Stimulated activated CD4-positive, alpha-beta T cell treated with anti-CD3 and anti-CD28 coated beads, Interleukin-1b, Interleukin-23, amount 100 ng/mL, for 4 hours (primary cell): ENCODE results near the gene GRHL1.
"Not testable (repeated sequence)": the region's sequence is repeated elsewhere in the genome, so short reads cannot be mapped to it uniquely, and the experiment has no call there.

Source experiments
- DNase-seq, 2 donors: peaks; one replicate each; pipeline ENCODE4 v3.0.0-alpha.2; 2020; ENCODE audit warnings: low read depth in 2 of 2

The GRHL1 gene

GRCh38 chr2:9951522-9952285, at the start of gene GRHL1:
TSS of gene GRHL1 (plus strand) at chr2:9951693. CDS start at chr2:9951834, 141 bp downstream.
- DNase-seq, result peak; percentile 87 to 89

- no peak for DNase-seq
These were observed 46.1 kb upstream of the GRHL1 start for GRCh38 chr2:9905413-9905812.

- DNase-seq, result no peak
These were observed 44.1 kb upstream of the GRHL1 start for GRCh38 chr2:9907402-9907801.

- no peak for DNase-seq
These were observed 42.9 kb upstream of the GRHL1 start for GRCh38 chr2:9908639-9909038.

GRCh38 chr2:9909106-9909505, 42.4 kb upstream of the GRHL1 start:
- no peak for DNase-seq

GRCh38 chr2:9910699-9911098, 40.8 kb upstream of the GRHL1 start:
- no peak for DNase-seq

GRCh38 chr2:9912468-9912867, 39.0 kb upstream of the GRHL1 start:
- DNase-seq, result no peak

- DNase-seq, result peak; percentile 10 to 22
These were observed 37.0 kb upstream of the GRHL1 start for GRCh38 chr2:9914384-9915065.

- no peak for DNase-seq
These were observed 33.2 kb upstream of the GRHL1 start for GRCh38 chr2:9918275-9918674.

- no peak for DNase-seq
These were observed 32.0 kb upstream of the GRHL1 start for GRCh38 chr2:9919512-9919911.

GRCh38 chr2:9927020-9927419, 24.5 kb upstream of the GRHL1 start:
- DNase-seq, result not testable (repeated sequence)

GRCh38 chr2:9937258-9937657, 14.2 kb upstream of the GRHL1 start:
- DNase-seq, result no peak

- no peak for DNase-seq
These were observed 13.5 kb upstream of the GRHL1 start for GRCh38 chr2:9937968-9938367.

- no peak for DNase-seq
These were observed 11.7 kb upstream of the GRHL1 start for GRCh38 chr2:9939587-9940485.

- no peak for DNase-seq
These were observed 10.1 kb upstream of the GRHL1 start for GRCh38 chr2:9941196-9941995.

GRCh38 chr2:9941996-9942390, 9.5 kb upstream of the GRHL1 start:
- no peak for DNase-seq

- no peak for DNase-seq
These were observed 7.1 kb upstream of the GRHL1 start for GRCh38 chr2:9944330-9944758.

GRCh38 chr2:9945596-9945995, 5.9 kb upstream of the GRHL1 start:
- no peak for DNase-seq

GRCh38 chr2:9946076-9946475, 5.4 kb upstream of the GRHL1 start:
- no peak for DNase-seq

GRCh38 chr2:9946818-9947217, 4.7 kb upstream of the GRHL1 start:
- no peak for DNase-seq

- no peak for DNase-seq
These were observed 2.8 kb upstream of the GRHL1 start for GRCh38 chr2:9948721-9949120.
